ENCODE measurements around the gene CCNYL1.

Gene CCNYL1

GRCh38 chr2:207772844-207773205 lies 61.4 kb downstream of the CCNYL1 start:
- Histone ChIP-seq H3K27ac (ENCODE audit: low read length) (no peak overlapping the region), H3K4me3 (ENCODE audit: low read length in 2 of 2) (no peak overlapping the region), H3K4me1 (ENCODE audit: control insufficient read depth, insufficient read depth, low read length) (peaks cover 12% of the 10 kb centered on the region), H3K9me3 (ENCODE audit: control insufficient read depth in 2 of 2, low read length in 2 of 2) (no peaks in the 10 kb centered on the region), H3K27me3 (ENCODE audit: control insufficient read depth in 1 of 2, insufficient read depth in 2 of 2, low read length in 2 of 2) (no peaks in the 10 kb centered on the region), H3K36me3 (ENCODE audit: control insufficient read depth in 2 of 2, insufficient read depth in 2 of 2, low read length in 2 of 2) (peaks cover 0 to under 1% of the 10 kb centered on the region in 2 donors), H3K9ac (ENCODE audit: low read length in 2 of 2) (no peak overlapping the region)

GRCh38 chr2:207775473-207775872 lies 64.0 kb downstream of the CCNYL1 start:
- Histone ChIP-seq H3K27ac (ENCODE audit: low read length) (no peak overlapping the region), H3K9me3 (ENCODE audit: control insufficient read depth in 2 of 2, low read length in 2 of 2) (no peaks in the 10 kb centered on the region), H3K4me1 (ENCODE audit: control insufficient read depth, insufficient read depth, low read length) (no peaks in the 10 kb centered on the region), H3K4me3 (ENCODE audit: low read length in 2 of 2) (no peak overlapping the region), H3K36me3 (ENCODE audit: control insufficient read depth in 2 of 2, insufficient read depth in 2 of 2, low read length in 2 of 2) (no peaks in the 10 kb centered on the region), H3K9ac (ENCODE audit: low read length in 2 of 2) (no peak overlapping the region), H3K27me3 (ENCODE audit: control insufficient read depth in 1 of 2, insufficient read depth in 2 of 2, low read length in 2 of 2) (no peaks in the 10 kb centered on the region)

- Histone ChIP-seq H3K27me3 (ENCODE audit: control insufficient read depth in 1 of 2, insufficient read depth in 2 of 2, low read length in 2 of 2) (no peaks in the 10 kb centered on the region), H3K9ac (ENCODE audit: low read length in 2 of 2) (no peak overlapping the region), H3K4me1 (ENCODE audit: control insufficient read depth, insufficient read depth, low read length) (no peaks in the 10 kb centered on the region), H3K27ac (ENCODE audit: low read length) (no peak overlapping the region), H3K36me3 (ENCODE audit: control insufficient read depth in 2 of 2, insufficient read depth in 2 of 2, low read length in 2 of 2) (no peaks in the 10 kb centered on the region), H3K9me3 (ENCODE audit: control insufficient read depth in 2 of 2, low read length in 2 of 2) (no peaks in the 10 kb centered on the region), H3K4me3 (ENCODE audit: low read length in 2 of 2) (no peak overlapping the region)
Observed at GRCh38 chr2:207777124-207777523, 65.7 kb downstream of the CCNYL1 start.

- H3K9ac ChIP-seq (ENCODE audit: low read length in 2 of 2): no peak overlapping the region
- H3K4me1 ChIP-seq (ENCODE audit: control insufficient read depth, insufficient read depth, low read length): no peaks in the 10 kb centered on the region
- no peaks in the 10 kb centered on the region for H3K9me3 ChIP-seq (ENCODE audit: control insufficient read depth in 2 of 2, low read length in 2 of 2)
- H3K27ac ChIP-seq (ENCODE audit: low read length): no peak overlapping the region
- H3K36me3 ChIP-seq (ENCODE audit: control insufficient read depth in 2 of 2, insufficient read depth in 2 of 2, low read length in 2 of 2): no peaks in the 10 kb centered on the region
- no peaks in the 10 kb centered on the region for H3K27me3 ChIP-seq (ENCODE audit: control insufficient read depth in 1 of 2, insufficient read depth in 2 of 2, low read length in 2 of 2)
- H3K4me3 ChIP-seq (ENCODE audit: low read length in 2 of 2): no peak overlapping the region
Observed at GRCh38 chr2:207778298-207778882, 67.0 kb downstream of the CCNYL1 start.

- Histone ChIP-seq H3K27ac (ENCODE audit: low read length) (no peak overlapping the region), H3K4me3 (ENCODE audit: low read length in 2 of 2) (no peak overlapping the region), H3K4me1 (ENCODE audit: control insufficient read depth, insufficient read depth, low read length) (no peaks in the 10 kb centered on the region), H3K9ac (ENCODE audit: low read length in 2 of 2) (no peak overlapping the region), H3K9me3 (ENCODE audit: control insufficient read depth in 2 of 2, low read length in 2 of 2) (no peaks in the 10 kb centered on the region), H3K27me3 (ENCODE audit: control insufficient read depth in 1 of 2, insufficient read depth in 2 of 2, low read length in 2 of 2) (no peaks in the 10 kb centered on the region), H3K36me3 (ENCODE audit: control insufficient read depth in 2 of 2, insufficient read depth in 2 of 2, low read length in 2 of 2) (no peaks in the 10 kb centered on the region)
Observed at GRCh38 chr2:207779523-207779922, 68.1 kb downstream of the CCNYL1 start.

- H3K9me3 ChIP-seq (ENCODE audit: control insufficient read depth in 2 of 2, low read length in 2 of 2): no peaks in the 10 kb centered on the region
- H3K4me1 ChIP-seq (ENCODE audit: control insufficient read depth, insufficient read depth, low read length): no peaks in the 10 kb centered on the region
- no peak overlapping the region for H3K4me3 ChIP-seq (ENCODE audit: low read length in 2 of 2)
- H3K36me3 ChIP-seq (ENCODE audit: control insufficient read depth in 2 of 2, insufficient read depth in 2 of 2, low read length in 2 of 2): no peaks in the 10 kb centered on the region
- no peaks in the 10 kb centered on the region for H3K27me3 ChIP-seq (ENCODE audit: control insufficient read depth in 1 of 2, insufficient read depth in 2 of 2, low read length in 2 of 2)
- no peak overlapping the region for H3K9ac ChIP-seq (ENCODE audit: low read length in 2 of 2)
- no peak overlapping the region for H3K27ac ChIP-seq (ENCODE audit: low read length)
Observed at GRCh38 chr2:207782238-207783030, 71.0 kb downstream of the CCNYL1 start.

- Histone ChIP-seq H3K9ac (ENCODE audit: low read length in 2 of 2) (no peak overlapping the region), H3K9me3 (ENCODE audit: control insufficient read depth in 2 of 2, low read length in 2 of 2) (no peaks in the 10 kb centered on the region), H3K36me3 (ENCODE audit: control insufficient read depth in 2 of 2, insufficient read depth in 2 of 2, low read length in 2 of 2) (no peaks in the 10 kb centered on the region), H3K27me3 (ENCODE audit: control insufficient read depth in 1 of 2, insufficient read depth in 2 of 2, low read length in 2 of 2) (no peaks in the 10 kb centered on the region), H3K4me1 (ENCODE audit: control insufficient read depth, insufficient read depth, low read length) (no peaks in the 10 kb centered on the region), H3K27ac (ENCODE audit: low read length) (no peak overlapping the region), H3K4me3 (ENCODE audit: low read length in 2 of 2) (no peak overlapping the region)
Observed at GRCh38 chr2:207783514-207783913, 72.1 kb downstream of the CCNYL1 start.

GRCh38 chr2:207784898-207785297 lies 73.5 kb downstream of the CCNYL1 start:
- no peak overlapping the region for H3K9ac ChIP-seq (ENCODE audit: low read length in 2 of 2)

GRCh38 chr2:207787017-207787416 lies 75.6 kb downstream of the CCNYL1 start:
- no peaks in the 10 kb centered on the region for H3K27me3 ChIP-seq (ENCODE audit: control insufficient read depth in 1 of 2, insufficient read depth in 2 of 2, low read length in 2 of 2)
- no peaks in the 10 kb centered on the region for H3K4me1 ChIP-seq (ENCODE audit: control insufficient read depth, insufficient read depth, low read length)
- H3K9me3 ChIP-seq (ENCODE audit: control insufficient read depth in 2 of 2, low read length in 2 of 2): no peaks in the 10 kb centered on the region
- no peak overlapping the region for H3K4me3 ChIP-seq (ENCODE audit: low read length in 2 of 2)
- no peak overlapping the region for H3K27ac ChIP-seq (ENCODE audit: low read length)
- no peaks in the 10 kb centered on the region for H3K36me3 ChIP-seq (ENCODE audit: control insufficient read depth in 2 of 2, insufficient read depth in 2 of 2, low read length in 2 of 2)
- no peak overlapping the region for H3K9ac ChIP-seq (ENCODE audit: low read length in 2 of 2)

More at GRCh38 chr2:207784898-207785297, 73.5 kb downstream of the CCNYL1 start:
- Histone ChIP-seq H3K9me3 (ENCODE audit: control insufficient read depth in 2 of 2, low read length in 2 of 2) (no peaks in the 10 kb centered on the region), H3K27ac (ENCODE audit: low read length) (no peak overlapping the region), H3K4me1 (ENCODE audit: control insufficient read depth, insufficient read depth, low read length) (no peaks in the 10 kb centered on the region), H3K27me3 (ENCODE audit: control insufficient read depth in 1 of 2, insufficient read depth in 2 of 2, low read length in 2 of 2) (no peaks in the 10 kb centered on the region), H3K36me3 (ENCODE audit: control insufficient read depth in 2 of 2, insufficient read depth in 2 of 2, low read length in 2 of 2) (no peaks in the 10 kb centered on the region), H3K4me3 (ENCODE audit: low read length in 2 of 2) (no peak overlapping the region)

- Histone ChIP-seq H3K9ac (ENCODE audit: low read length in 2 of 2) (no peak overlapping the region), H3K4me3 (ENCODE audit: low read length in 2 of 2) (no peak overlapping the region), H3K9me3 (ENCODE audit: control insufficient read depth in 2 of 2, low read length in 2 of 2) (no peaks in the 10 kb centered on the region), H3K27ac (ENCODE audit: low read length) (no peak overlapping the region), H3K27me3 (ENCODE audit: control insufficient read depth in 1 of 2, insufficient read depth in 2 of 2, low read length in 2 of 2) (no peaks in the 10 kb centered on the region), H3K4me1 (ENCODE audit: control insufficient read depth, insufficient read depth, low read length) (peaks cover 4% of the 10 kb centered on the region), H3K36me3 (ENCODE audit: control insufficient read depth in 2 of 2, insufficient read depth in 2 of 2, low read length in 2 of 2) (no peaks in the 10 kb centered on the region)
Observed at GRCh38 chr2:207787800-207788199, 76.4 kb downstream of the CCNYL1 start.

- Histone ChIP-seq H3K36me3 (ENCODE audit: control insufficient read depth in 2 of 2, insufficient read depth in 2 of 2, low read length in 2 of 2) (no peaks in the 10 kb centered on the region), H3K27ac (ENCODE audit: low read length) (no peak overlapping the region)
Observed at GRCh38 chr2:207790898-207791297, 79.5 kb downstream of the CCNYL1 start.

More at GRCh38 chr2:207790898-207791297, 79.5 kb downstream of the CCNYL1 start:
- Histone ChIP-seq H3K9me3 (ENCODE audit: control insufficient read depth in 2 of 2, low read length in 2 of 2) (no peaks in the 10 kb centered on the region), H3K27me3 (ENCODE audit: control insufficient read depth in 1 of 2, insufficient read depth in 2 of 2, low read length in 2 of 2) (no peaks in the 10 kb centered on the region), H3K4me3 (ENCODE audit: low read length in 2 of 2) (no peak overlapping the region), H3K4me1 (ENCODE audit: control insufficient read depth, insufficient read depth, low read length) (peaks cover 4% of the 10 kb centered on the region), H3K9ac (ENCODE audit: low read length in 2 of 2) (no peak overlapping the region)

All from stomach smooth muscle (tissue), 2 donors.